ENCODE results near the gene IMP4. TPM values are rescaled to one million over a fixed set of nuclear protein-coding genes. Genes with fewer than 3 reads are reported as not detected.
A peak's percentile ranks its signal among the peaks of the same experiment; 100 is the strongest.

Gene IMP4
- total and polyA plus RNA-seq, 4 donors = 40.4 to 113 (median 86.2) TPM

GRCh38 chr2:130372833-130373807 is 30.4 kb downstream of the IMP4 start:
- Histone ChIP-seq H3K9ac (ENCODE audit: insufficient read depth in 1 of 2, low read length in 2 of 2) (peak overlapping the region; percentile 44 to 72), H3K27ac (ENCODE audit: low read depth in 1 of 2, low read length in 1 of 2) (peak overlapping the region; percentile 75 to 98), H3K36me3 (ENCODE audit: control insufficient read depth in 4 of 4, insufficient read depth in 4 of 4, low read length in 4 of 4) (peaks cover 0 to 11% (median 4%) of the 10 kb centered on the region in 4 donors), H3K4me3 (peak overlapping the region; percentile 86), H3K27me3 (ENCODE audit: control insufficient read depth in 3 of 3, insufficient read depth in 3 of 3, low read length in 2 of 3) (no peaks in the 10 kb centered on the region), H3K4me1 (ENCODE audit: control insufficient read depth in 5 of 5, insufficient read depth in 5 of 5, low read length in 5 of 5) (peaks cover 0 to 21% (median 16%) of the 10 kb centered on the region in 5 donors), H3K9me3 (ENCODE audit: control insufficient read depth in 4 of 4, insufficient read depth in 3 of 4, low read length in 3 of 4) (no peaks in the 10 kb centered on the region)
- DNase-seq (no peak), ATAC-seq (ENCODE audit: insufficient read depth, low FRiP score) (no peak)
- 53 to 58% methylated on average over 24 of the region's 24 CpGs for WGBS, 2 donors
- TF ChIP-seq, protein P1, sequence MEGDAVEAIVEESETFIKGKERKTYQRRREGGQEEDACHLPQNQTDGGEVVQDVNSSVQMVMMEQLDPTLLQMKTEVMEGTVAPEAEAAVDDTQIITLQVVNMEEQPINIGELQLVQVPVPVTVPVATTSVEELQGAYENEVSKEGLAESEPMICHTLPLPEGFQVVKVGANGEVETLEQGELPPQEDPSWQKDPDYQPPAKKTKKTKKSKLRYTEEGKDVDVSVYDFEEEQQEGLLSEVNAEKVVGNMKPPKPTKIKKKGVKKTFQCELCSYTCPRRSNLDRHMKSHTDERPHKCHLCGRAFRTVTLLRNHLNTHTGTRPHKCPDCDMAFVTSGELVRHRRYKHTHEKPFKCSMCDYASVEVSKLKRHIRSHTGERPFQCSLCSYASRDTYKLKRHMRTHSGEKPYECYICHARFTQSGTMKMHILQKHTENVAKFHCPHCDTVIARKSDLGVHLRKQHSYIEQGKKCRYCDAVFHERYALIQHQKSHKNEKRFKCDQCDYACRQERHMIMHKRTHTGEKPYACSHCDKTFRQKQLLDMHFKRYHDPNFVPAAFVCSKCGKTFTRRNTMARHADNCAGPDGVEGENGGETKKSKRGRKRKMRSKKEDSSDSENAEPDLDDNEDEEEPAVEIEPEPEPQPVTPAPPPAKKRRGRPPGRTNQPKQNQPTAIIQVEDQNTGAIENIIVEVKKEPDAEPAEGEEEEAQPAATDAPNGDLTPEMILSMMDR (IDR thresholded peaks at IDR 0.05; ENCODE audit: control extremely low read depth, extremely low read depth) = no peak

GRCh38 chr2:130373808-130374365 is 31.2 kb downstream of the IMP4 start:
- Histone ChIP-seq H3K9ac (ENCODE audit: insufficient read depth in 1 of 2, low read length in 2 of 2) (no peak overlapping the region), H3K27me3 (ENCODE audit: control insufficient read depth in 3 of 3, insufficient read depth in 3 of 3, low read length in 2 of 3) (no peaks in the 10 kb centered on the region), H3K27ac (ENCODE audit: low read depth in 1 of 2, low read length in 1 of 2) (peak overlapping the region in 1 of 2 donors; percentile 98), H3K4me3 (no peak overlapping the region), H3K36me3 (ENCODE audit: control insufficient read depth in 4 of 4, insufficient read depth in 4 of 4, low read length in 4 of 4) (peaks cover 0 to 11% (median 4%) of the 10 kb centered on the region in 4 donors), H3K9me3 (ENCODE audit: control insufficient read depth in 4 of 4, insufficient read depth in 3 of 4, low read length in 3 of 4) (no peaks in the 10 kb centered on the region), H3K4me1 (ENCODE audit: control insufficient read depth in 5 of 5, insufficient read depth in 5 of 5, low read length in 5 of 5) (peaks cover 0 to 21% (median 16%) of the 10 kb centered on the region in 5 donors)
- DNase-seq (no peak), ATAC-seq (ENCODE audit: insufficient read depth, low FRiP score) (no peak)
- WGBS, 2 donors = 96 to 100% methylated on average over 3 of the region's 3 CpGs
- TF ChIP-seq, protein P1 (IDR thresholded peaks at IDR 0.05; ENCODE audit: control extremely low read depth, extremely low read depth) = no peak

GRCh38 chr2:130374587-130375290 is 32.0 kb downstream of the IMP4 start:
- no peak for ATAC-seq (ENCODE audit: insufficient read depth, low FRiP score)
- H3K27ac ChIP-seq (ENCODE audit: low read depth in 1 of 2, low read length in 1 of 2) = no peak overlapping the region
- H3K4me3 ChIP-seq = no peak overlapping the region
- H3K9ac ChIP-seq (ENCODE audit: insufficient read depth in 1 of 2, low read length in 2 of 2) = no peak overlapping the region
- no peaks in the 10 kb centered on the region for H3K9me3 ChIP-seq (ENCODE audit: control insufficient read depth in 4 of 4, insufficient read depth in 3 of 4, low read length in 3 of 4)
- H3K36me3 ChIP-seq (ENCODE audit: control insufficient read depth in 4 of 4, insufficient read depth in 4 of 4, low read length in 4 of 4) = peaks cover 0 to 11% (median 4%) of the 10 kb centered on the region in 4 donors
- TF ChIP-seq, protein P1 (IDR thresholded peaks at IDR 0.05; ENCODE audit: control extremely low read depth, extremely low read depth) = no peak
- 85 to 93% methylated on average over 9 of the region's 9 CpGs for WGBS, 2 donors
- no peaks in the 10 kb centered on the region for H3K27me3 ChIP-seq (ENCODE audit: control insufficient read depth in 3 of 3, insufficient read depth in 3 of 3, low read length in 2 of 3)
- no peak for DNase-seq
- peaks cover 0 to 21% (median 16%) of the 10 kb centered on the region in 5 donors for H3K4me1 ChIP-seq (ENCODE audit: control insufficient read depth in 5 of 5, insufficient read depth in 5 of 5, low read length in 5 of 5)
